NCI-H1417 treated with DMSO at 0.1 percent for 48 hours (cell line): ENCODE measurements around the gene NEDD4L.

Source experiments
- DNase-seq: peaks from one replicate; lab custom pipeline; 2025; lab: John Stamatoyannopoulos, UW

NEDD4L gene

GRCh38 chr18:58320907-58321561 is 277.0 kb downstream of the NEDD4L start:
- no peak for DNase-seq

- peak; percentile 85 for DNase-seq
These were observed 278.0 kb downstream of the NEDD4L start for GRCh38 chr18:58321986-58322385.

GRCh38 chr18:58322464-58322863 is 278.4 kb downstream of the NEDD4L start:
- no peak for DNase-seq

- no peak for DNase-seq
These were observed 280.1 kb downstream of the NEDD4L start for GRCh38 chr18:58323866-58324762.

DNA sequence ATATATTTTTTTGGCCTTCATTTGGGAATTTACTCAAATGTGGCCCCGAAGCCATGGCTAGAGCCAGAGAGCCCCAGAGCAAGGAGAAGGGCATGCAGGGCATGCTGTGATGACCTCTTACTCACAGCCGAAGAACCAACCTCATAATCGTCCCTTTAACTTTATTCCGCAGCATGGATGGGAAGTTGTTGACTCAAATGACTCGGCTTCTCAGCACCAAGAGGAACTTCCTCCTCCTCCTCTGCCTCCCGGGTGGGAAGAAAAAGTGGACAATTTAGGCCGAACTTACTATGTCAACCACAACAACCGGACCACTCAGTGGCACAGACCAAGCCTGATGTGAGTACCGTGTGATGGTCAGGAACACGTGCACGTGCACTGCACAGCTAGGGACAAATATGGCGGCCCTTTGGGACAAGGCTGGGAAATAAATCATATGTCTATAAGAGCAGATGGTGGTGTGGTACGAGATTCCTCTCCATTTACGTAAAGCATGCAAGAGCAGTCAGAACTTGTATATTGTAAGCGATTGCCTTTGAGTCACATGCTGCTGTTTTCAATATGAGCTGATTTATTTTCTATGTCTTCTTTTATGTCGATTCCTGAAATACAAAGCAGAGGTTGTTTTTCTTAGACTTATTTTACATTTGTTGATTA is 280.9 kb downstream of the NEDD4L start:
- DNase-seq = no peak

GRCh38 chr18:58325494-58325893 is 281.5 kb downstream of the NEDD4L start:
- DNase-seq = no peak

- no peak for DNase-seq
These were observed 290.0 kb downstream of the NEDD4L start for GRCh38 chr18:58334061-58334460.

DNA sequence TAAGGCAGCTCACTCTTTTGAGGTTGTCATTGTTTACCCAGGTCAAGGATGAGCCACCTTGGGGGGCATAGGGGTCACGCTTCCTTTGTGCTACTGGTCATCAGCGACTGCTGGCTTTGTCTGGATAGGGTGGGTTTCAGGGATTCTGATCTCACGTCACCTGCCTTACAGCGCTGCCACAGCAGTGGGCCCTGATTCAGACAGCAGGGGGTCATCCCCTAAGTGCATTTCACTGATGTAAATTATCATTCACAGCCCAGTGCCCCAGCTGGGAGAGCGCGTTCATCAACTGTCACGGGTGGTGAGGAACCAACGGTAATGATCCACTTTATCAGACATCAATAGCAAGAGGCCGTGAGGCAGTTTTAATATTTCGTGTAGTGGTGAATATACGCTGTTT is 291.2 kb downstream of the NEDD4L start:
- peak; percentile 97 for DNase-seq

- DNase-seq = peak; percentile 25
These were observed 291.8 kb downstream of the NEDD4L start for GRCh38 chr18:58335821-58336220.

DNA sequence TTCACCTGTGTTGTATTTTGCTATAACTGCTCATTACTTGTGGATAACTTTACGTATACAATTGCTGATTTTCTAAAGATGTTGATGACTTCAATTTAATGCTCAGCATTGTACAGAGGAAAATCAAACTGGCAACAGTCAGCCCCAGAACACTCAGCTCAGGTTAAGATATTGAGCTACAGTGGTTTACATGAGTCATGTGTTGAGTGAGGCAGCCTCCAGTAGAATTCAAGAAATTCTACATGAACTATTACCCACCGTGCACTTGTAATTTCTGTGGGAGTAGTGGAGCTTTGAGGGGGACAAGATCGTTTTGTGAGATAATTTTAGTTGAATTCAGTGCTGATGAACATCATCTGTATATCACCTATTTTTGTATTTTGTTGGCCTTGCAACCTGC is 292.6 kb downstream of the NEDD4L start:
- DNase-seq = no peak

DNA sequence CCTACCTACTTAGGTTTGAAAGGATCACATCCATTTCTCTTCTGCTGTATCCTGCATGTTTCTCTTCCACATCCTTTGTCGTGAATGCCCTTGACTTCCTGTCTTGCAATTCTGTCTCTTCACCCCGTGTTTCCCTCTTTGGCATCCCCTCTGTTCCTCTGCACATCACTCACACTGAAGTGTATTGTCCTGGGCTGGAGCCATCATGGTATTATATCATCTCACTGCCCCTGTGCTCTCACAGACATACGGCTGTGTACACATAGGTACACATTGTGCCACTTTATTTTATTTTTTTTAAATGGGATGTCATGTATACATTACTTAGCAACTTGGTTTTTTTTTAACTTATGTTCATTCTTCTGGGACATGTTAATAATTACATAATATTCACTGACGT is 293.3 kb downstream of the NEDD4L start:
- DNase-seq = no peak

DNA sequence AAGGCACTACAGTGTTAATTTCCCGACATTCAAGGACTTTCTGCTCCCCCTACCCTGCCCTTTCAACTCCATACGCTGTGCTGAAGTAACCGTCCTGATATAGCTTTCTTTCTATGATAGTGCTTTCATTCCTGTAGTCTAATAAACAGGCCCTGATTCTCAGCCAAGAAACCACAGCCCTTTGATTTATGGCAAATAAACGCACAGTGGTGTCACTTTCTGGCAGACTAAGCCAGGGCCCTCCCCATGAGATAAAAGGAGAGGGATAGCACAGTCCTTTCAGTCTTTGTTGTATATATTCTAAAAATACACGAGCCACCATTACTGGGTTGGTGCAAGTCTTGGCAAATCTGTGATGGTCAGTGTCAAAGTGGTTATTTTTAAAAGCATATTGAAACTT is 293.7 kb downstream of the NEDD4L start:
- no peak for DNase-seq

GRCh38 chr18:58338141-58338540 is 294.1 kb downstream of the NEDD4L start:
- DNase-seq = no peak

DNA sequence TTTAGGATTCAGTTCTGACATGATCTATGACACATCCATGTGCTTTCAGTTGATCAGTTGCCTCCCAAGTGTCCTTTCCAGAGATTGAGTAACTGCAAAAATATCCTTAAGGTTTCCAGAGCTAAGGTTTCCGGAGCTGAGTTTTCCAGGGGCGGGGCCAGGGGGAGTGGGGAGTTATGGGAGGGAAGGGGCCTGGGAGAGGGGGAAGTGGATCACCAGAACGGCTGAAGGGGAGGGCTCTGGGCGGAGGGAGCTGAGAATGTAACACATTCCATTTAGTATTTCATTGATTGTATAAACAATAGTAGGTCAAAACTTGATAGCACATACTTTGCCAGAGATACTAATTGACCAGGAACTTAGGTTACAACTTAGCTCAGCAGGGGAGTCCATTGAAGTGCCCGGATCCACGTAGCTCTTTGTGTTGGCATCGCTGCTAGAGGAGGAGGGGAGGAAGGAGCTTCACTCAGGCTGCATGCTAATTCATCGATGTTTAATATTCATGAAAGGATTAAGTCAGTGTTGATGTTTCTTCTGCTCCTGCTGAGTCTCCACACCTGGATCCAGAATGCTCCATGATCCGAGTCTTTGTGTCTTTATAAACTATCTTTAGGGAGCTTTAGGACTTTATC is 295.1 kb downstream of the NEDD4L start:
- DNase-seq = peak; percentile 58

DNA sequence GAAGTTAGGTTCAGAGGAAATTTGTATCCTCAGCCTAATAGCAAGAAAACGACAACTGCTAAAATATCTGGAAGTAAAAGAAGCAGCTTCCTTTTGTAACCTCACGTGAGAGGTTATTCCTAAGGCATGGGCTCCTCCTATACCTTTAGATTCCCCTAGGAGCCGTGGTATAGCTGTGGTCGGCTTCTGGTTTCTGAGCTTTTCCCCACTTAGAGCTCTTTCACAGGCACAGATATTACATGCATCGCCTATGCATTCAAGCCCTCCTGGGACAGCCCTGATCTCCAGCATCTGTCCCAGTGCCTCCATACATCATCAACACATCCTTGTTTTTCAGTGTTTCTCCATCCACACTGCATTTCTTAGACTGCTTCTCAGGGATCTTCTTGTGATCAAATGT is 295.9 kb downstream of the NEDD4L start:
- DNase-seq = no peak

DNA sequence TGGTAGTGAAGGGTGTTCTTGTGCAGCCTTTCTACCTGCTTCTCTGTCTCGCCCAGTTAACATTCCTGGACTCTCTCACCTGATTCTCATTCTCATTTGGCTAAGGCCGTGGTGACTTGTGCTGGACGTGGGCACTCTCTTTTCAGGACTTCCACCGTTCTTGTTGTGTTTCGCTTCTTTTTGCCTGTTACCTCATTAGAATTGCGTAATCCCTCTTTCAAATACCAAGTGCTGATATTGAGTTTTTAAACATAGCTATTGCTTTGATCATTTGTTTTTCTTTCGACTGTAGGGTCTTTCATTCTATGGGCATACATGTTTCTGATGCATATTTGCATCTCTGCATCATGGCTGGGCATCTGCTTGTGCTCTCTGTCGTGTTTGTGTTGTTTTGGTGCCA is 297.9 kb downstream of the NEDD4L start:
- DNase-seq = no peak

- no peak for DNase-seq
These were observed 300.1 kb downstream of the NEDD4L start for GRCh38 chr18:58344080-58344670.

DNA sequence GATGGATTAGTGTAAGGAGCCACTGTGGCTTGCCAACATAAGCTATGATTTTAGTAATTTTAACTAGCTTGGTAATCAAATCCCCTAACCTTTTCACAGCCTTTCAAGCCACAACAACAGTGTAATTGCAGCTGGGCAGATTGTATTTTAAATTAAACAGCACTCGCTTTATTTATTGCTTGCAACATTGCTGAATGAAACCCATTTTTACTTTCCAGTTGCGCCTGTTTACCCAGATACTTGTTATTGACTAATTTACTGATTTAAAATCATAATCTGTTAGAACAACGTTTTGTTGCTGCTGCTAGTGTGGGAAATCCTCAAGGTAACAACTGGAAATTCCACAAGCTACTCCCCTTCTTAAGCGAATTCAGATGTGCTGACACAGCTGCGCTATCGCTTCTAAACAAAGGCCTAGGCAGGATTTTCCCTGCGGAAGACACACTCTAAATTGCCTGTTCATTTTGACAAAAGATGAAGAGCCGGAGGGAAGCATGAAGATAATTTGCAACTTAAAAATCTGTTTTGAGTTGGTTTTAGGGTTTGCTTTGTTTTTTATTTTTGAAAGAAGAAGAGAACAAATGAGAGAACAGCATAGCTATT is 300.9 kb downstream of the NEDD4L start:
- peak; percentile 42 for DNase-seq

DNA sequence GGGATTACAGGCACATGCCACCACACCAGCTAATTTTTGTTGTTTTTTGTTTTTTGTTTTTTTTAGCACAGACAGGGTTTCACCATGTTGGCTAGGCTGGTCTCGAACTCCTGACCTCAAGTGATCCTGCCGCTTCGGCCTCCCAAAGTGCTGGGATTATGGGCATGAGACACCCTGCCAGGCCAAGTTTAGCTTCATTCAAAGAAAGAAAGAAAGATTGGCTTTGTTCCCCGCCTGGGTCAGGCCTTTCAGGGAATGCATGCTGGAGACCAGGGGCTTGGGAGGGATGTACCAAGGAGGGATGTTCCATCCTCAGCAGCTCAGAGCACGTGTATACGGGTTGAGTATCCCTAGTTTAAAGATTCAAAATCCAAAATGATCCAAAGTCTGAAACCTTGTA is 301.8 kb downstream of the NEDD4L start:
- DNase-seq = no peak

GRCh38 chr18:58347135-58347534 is 303.1 kb downstream of the NEDD4L start:
- DNase-seq = no peak

DNA sequence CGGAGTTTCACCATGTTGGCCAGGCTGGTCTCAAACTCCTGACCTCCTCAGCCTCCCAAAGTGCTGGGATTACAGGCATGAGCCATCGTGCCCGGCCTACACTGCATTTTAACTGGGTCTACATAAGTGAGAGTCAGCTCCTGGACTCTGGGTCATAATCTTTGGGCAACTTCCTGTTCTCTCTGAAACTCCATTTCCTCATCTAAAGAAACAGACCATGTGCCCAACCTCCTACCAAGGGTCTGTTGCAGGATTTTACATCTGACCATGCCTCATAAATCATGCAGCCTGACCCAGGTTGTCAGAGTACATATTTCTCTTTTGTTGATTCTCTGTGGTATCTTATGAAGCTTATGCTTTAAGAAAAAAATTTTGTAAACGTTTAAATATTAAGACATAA is 304.5 kb downstream of the NEDD4L start:
- DNase-seq = no peak

DNA sequence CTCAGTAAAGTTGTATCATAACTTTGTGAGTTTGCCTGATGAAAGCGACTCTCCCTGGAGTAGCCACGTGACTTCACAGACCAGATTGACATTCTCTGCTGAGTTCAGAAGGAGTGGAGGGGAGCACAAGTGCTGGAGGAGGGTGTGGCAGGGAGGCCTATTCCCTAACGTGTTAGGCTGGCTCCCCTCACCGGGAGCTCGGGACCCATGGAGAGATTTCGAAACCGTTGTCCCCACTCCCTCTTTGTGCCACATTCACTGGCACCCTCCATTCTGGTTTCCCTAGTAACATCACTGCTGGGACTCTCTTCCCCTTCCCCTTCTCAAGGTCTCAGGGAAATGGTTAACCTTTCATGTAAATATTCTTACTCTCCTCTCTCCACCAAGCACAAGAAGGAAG is 304.9 kb downstream of the NEDD4L start:
- no peak for DNase-seq
